Upper lobe of left lung (tissue), 4 donors: Measurements from ENCODE around the gene KRTAP10-2.

Experiments
- EP300 ChIP-seq, 4 donors: sonication (generic); formaldehyde crosslinking; IDR thresholded peaks; one replicate each; pipeline ENCODE4 v1.5.1; 2017; ENCODE audit warnings: antibody characterized with exemption in 4 of 4, control low read depth in 2 of 4
- POLR2A ChIP-seq, 4 donors: fragments of 450-650 bp; IDR thresholded peaks; one replicate each; pipeline ENCODE4 v1.5.1; 2016 to 2017; ENCODE audit warnings: antibody characterized with exemption in 4 of 4, mild to moderate bottlenecking in 2 of 4
- TF ChIP-seq, protein P1 (sequence below), 6 experiments: fragments of 450-650 bp in 4 of 6; fragments of 200-600 bp in 2 of 6; sonication (generic) in 2 of 6; IDR thresholded peaks; one replicate each; pipeline ENCODE4 v1.5.1; 2016 to 2019; ENCODE audit warnings: antibody characterized with exemption in 6 of 6

- TF ChIP-seq, protein P1, sequence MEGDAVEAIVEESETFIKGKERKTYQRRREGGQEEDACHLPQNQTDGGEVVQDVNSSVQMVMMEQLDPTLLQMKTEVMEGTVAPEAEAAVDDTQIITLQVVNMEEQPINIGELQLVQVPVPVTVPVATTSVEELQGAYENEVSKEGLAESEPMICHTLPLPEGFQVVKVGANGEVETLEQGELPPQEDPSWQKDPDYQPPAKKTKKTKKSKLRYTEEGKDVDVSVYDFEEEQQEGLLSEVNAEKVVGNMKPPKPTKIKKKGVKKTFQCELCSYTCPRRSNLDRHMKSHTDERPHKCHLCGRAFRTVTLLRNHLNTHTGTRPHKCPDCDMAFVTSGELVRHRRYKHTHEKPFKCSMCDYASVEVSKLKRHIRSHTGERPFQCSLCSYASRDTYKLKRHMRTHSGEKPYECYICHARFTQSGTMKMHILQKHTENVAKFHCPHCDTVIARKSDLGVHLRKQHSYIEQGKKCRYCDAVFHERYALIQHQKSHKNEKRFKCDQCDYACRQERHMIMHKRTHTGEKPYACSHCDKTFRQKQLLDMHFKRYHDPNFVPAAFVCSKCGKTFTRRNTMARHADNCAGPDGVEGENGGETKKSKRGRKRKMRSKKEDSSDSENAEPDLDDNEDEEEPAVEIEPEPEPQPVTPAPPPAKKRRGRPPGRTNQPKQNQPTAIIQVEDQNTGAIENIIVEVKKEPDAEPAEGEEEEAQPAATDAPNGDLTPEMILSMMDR (IDR thresholded peaks at IDR 0.05), result no peak
- TF ChIP-seq POLR2A (IDR thresholded peaks at IDR 0.05) (no peak), EP300 (IDR thresholded peaks at IDR 0.05) (no peak)
These were observed 18.6 kb downstream of the KRTAP10-2 start for GRCh38 chr21:44532712-44533111.
